OCI-LY7 (cell line): ENCODE data around the gene CCDC85B.

Experiments used
- CTCF ChIP-seq: fragments of 200-600 bp; sonication (generic); conservative IDR thresholded peaks from 2 replicates; pipeline ENCODE4 v1.5.1; 2014; ENCODE audit warnings: mild to moderate bottlenecking, antibody characterized with exemption, low read length, moderate library complexity, mixed read lengths
- EZH2phosphoT487 ChIP-seq: fragments of 200-600 bp; sonication (generic); IDR thresholded peaks from 2 replicates; pipeline ENCODE4 v1.6.1; 2018; ENCODE audit warnings: low read depth, borderline replicate concordance, mild to moderate bottlenecking, mixed run types, antibody characterized with exemption, low read length, moderate library complexity, mixed read lengths

- TF ChIP-seq CTCF (no peak), EZH2phosphoT487 (no peak)
Observed at GRCh38 chr11:65868907-65869306, 21.6 kb upstream of the CCDC85B start.
